DMS79 (cell line): ENCODE measurements around the gene NUDT3.
A peak's percentile ranks its signal among the peaks of the same experiment; 100 is the strongest.
"Not testable (repeated sequence)": the region's sequence is repeated elsewhere in the genome, so short reads cannot be mapped to it uniquely, and the experiment has no call there.

Experiments used
- DNase-seq: peaks from one replicate; lab custom pipeline; 2025; lab: John Stamatoyannopoulos, UW

The NUDT3 gene

DNA sequence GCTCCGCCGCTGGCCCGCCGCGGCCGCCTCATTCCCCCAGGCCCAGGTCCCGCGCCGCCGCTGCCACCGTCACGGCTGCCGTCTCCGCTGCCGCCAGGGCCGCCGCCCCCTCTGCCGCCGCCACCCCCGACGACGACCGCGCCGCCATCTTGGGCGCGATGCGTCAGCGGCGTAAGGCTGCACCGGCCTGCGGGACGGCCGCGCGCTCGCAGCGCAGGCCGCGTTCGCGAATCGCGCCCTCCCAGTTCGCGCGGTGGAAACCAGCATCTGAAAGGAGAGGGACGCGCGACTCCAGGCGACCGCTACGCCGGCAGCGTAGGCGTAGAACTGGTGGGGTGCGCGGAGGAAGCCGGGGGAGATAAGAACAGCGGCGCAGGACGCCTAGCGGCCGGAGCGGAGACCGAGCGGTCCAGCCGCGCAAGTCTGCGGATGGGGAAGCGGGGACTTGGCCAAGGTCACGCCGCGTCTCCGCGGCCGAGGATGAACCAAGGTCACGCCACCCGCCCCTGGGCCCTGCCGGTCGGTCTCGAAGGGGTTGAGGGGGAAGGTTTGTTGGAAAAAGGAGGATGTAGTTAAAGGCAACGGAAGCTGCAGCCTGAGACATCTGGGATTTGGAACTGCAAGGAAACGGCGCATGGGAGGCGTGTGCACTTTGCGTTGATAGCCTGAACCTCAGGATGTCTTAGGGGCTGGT is at the start of gene NUDT3:
Gene NUDT3 (minus strand): TSS at position 173 of the 694 bp plus-strand sequence. CDS start 307 bp downstream, outside the sequence.
- peak; percentile 89 for DNase-seq

DNA sequence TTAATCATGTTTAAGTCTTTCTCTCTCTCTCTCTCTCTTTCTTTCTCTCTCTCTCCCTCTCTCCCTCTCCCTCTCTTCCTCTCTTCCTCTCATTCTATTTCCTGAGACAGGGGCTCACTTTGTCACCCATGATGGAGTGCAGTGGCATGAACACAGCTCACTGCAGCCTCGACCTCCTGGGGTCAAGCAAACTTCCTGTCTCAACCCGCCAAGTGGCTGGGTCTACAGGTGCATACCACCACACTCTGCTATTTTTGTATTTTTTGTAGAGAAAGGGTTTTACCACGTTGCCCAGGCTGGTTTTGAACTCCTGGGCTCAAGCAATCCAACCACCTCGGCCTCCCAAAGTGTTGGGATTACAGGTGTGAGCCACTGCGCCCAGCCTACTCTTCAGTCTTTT is 49.1 kb upstream of the NUDT3 start:
- DNase-seq: no peak

DNA sequence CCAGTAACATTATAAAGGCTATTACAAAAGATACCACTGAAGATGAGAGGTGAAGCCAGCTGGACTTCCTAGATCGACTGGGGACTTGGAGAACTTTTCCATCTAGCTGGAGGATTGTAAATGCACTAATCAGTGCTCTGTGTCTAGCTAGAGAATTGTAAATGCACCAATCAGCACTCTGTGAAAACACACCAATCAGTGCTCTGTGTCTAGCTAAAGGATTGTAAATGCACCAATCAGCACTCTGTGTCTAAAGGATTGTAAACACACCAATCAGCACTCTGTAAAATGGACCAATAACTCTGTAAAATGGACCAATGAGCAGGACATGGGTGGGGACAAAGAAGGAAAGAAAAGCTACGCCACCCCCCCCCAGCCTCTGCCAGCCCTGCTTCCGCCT is 47.0 kb upstream of the NUDT3 start:
- DNase-seq: no peak

DNA sequence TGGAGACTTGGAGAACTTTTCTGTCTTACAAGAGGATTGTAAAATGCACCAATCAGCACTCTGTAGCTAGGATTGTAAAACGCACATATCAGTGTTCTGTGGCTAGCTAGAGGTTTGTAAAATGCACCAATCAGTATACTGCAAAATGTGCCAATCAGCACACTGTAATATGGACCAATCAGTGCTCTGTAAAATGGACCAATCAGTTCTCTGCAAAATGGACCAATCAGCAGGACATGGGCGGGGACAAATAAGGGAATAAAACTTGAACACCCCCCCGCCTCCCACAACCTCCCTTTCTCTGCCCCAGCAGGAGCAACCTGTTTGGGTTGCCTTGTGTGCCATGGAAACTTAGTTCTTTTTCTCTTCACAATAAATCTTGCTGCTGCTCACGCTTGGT is 46.2 kb upstream of the NUDT3 start:
- no peak for DNase-seq

DNA sequence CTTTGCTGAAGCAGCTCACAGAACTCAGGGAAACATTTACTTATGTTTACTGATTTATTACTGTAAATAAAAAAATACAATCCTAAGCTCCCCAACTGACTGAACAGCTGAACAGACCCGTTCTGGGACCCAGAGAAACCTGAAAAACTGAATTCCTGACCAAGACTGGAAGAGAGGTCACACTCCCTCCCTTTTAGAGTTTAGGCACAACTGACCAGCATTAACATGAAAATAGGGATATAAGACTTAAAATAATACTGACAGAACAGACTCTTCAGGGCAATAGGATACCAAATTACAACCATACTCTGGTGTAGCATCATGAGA is 45.1 kb upstream of the NUDT3 start:
- DNase-seq: no peak

DNA sequence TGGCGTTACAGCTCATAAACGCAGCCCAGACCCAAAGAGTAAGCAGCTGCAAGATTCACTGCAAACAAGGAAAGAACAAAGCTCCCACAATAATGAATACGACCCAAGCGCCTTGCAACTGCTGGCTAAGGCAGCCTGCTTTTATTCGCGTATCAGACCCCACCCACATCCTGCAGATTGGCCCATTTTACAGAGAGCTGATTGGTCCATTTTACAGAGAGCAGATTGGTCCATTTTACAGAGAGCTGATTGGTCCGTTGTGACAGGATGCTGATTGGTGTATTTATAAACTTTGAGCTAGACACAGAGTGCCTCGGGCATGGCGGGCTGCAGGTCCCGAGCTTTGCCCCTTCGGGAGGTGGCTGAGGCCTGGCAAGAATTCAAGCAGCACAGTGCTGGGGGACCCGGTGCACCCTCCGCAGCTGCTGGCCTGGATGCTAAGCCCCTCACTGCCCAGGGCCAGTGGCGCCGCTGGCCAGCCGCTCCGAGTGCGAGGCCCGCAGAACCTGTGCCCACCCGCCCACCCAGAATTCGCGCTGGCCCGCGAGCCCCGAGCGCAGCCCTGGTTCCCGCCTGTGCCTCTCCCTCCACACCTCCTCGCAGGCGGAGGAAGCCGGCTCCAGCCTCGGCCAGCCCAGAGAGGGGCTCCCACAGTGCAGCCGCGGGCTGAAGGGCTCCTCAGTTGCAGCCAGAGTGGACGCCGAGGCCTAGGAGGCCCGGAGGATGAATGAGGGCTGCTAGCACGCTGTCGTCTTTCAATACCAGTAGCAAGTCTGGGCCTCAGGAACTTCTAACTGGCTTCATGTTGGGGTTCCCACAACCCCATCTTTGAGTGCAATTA is 44.6 kb upstream of the NUDT3 start:
- DNase-seq: no peak

DNA sequence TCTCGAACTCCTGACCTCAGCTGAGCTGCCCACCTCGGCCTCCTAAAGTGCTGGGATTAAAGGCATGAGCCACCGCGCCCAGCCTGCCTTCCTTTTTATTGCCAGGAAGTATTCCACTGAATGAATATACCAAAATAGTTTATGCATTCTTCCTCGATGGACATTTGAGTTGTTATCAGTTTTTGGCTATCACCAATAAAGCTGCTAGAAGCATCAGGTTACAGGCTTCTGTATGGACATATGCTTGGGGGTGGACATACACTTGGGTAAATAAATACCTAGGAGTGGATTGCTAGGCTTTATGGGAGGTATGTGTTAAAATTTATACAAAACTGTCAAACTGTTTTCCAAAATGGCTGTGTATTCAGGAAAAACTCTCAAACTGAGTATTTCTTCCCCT is 43.4 kb upstream of the NUDT3 start:
- no peak for DNase-seq

DNA sequence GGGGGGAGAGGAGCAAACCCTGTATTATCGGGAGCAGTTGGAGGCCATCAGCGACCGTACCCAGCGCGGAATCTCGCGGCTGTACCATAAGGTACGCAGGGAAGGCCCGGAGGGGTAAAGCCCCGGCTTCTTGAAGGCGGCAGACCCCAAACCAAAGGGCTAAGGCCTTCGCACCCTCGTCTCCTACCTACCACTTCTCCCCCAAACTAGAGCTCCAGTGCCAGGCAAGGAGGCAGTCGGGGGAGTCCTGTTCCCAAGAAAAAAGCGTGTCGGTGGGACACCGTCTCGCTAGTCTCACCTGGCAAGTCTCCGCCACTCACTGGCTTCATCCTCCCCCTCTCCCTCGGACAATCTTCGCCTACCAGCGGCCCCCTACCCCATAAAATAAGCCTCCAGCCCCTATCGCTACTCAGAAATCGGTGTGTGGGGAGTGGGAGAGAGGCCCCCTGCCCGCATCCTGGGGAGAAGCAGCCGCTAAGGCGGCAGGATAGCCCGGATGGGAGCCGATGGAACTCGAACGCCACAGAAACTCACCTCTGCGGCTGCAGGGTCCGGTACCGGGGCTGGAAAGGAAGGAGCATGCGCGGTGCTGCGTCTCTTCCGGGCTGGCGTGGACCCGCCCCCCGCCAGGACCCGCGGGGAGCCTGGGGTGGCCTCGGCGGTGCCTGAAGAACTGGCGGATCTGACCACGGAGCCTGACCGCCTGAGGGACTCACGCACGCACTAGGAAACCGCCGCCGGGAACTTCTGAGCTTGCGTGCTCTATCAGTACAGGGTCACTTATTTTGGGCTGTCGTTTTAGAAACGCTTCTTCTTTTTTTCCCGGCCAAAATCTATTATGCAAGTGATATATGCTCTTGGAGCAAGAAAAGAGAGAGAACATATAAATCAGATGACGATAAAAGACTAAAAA is 33.3 kb upstream of the NUDT3 start, which contains the start of gene RPS10:
Gene RPS10 (minus strand): TSS at position 572 of the 913 bp plus-strand sequence. CDS start 848 bp downstream, outside the sequence.
- DNase-seq: peak; percentile 72

DNA sequence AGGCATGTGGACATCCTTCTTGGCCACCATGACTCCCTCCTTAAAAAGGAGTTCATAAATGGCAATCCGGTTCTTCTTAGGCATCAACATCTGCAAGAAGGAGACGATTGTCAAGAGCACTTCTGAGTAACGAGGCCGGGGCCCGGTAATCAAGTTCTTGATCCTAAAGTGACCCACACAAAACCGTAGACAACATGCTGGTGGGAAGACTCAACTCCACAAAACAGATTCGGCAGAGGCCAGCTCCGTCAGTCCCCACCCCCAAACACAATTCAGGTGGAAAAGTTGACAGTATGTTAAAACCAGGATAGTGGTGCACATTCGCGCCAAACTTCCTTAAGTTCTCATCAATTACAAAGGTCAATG is 32.6 kb upstream of the NUDT3 start:
- no peak for DNase-seq

DNA sequence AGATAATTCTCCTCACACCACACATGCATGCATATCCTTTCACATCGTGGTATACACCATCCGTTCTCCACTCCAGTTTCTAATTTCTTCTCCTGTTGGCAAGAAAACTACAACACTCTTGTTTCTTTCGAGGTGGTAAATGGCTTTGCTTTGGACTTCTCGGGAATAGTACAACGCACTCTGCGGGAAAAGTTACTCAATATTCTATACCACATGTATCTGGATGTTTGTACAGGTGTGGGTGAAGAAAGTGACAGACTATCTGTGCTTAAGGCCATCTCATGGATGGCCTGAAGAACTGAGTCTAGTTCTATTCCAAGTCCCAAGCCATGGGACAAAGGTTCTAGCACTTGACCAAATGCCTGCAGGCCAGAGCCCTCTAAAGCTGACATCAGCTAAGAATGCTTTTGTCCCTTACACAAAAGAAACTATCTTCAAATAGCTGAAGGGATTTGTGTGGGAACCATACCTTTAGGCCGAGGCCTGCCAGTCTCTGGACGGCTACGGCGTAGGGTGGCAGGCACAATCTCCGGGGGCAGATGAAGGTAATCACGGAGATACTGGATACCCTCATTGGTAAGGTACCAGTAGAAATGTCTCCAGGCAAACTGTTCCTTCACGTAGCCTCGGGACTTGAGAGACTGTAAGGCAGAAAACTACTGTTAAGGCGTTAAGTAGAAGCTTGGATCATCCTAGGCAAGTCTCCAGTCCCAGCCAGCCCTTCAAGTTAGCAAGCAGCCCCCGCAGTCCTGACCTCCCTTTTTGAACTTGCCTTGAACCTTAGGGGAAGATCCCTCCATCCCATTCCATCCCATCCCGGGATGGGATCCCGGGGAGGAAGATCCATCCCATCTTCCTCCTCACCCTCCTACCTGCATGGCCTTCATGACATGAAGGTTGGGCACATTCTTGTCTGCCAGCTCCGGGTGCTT is 32.0 kb upstream of the NUDT3 start:
- no peak for DNase-seq

DNA sequence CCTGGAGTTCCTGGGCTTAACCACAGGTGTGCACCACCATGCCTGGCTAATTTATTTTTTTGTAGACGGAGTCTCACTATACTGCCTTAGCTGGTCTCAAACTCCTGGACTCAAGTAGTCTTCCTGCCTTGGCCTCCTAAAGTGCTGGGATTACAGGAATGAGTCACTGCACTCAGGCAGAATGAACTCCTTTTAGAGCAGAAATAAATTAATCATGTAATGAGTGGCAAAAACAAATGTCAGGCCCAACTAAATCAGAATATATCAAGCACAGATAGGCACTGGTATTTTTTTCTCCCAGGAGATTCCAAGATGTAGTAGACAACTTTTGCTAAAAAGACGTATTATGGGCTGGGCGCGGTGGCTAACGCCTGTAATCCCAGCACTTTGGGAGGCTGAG is 30.8 kb upstream of the NUDT3 start:
- DNase-seq: no peak

DNA sequence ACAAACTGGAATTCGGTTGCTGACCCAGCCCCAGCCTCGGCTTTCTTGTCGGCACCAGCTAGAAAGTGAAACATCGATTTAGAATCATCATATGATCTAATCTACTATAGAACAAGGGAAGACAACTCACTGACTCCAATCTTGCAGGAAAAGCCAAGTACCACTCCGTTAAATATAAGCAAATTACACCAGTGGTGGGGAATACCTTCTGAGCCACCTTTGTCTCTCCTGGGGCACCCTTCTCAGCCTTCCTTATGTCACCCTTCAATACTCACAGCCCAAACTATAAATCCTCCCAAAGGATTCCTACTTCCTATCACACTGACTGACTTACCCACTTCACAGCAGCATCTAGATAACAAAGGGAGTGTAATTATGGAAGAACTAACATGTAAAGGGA is 25.9 kb upstream of the NUDT3 start:
- DNase-seq: no peak

DNA sequence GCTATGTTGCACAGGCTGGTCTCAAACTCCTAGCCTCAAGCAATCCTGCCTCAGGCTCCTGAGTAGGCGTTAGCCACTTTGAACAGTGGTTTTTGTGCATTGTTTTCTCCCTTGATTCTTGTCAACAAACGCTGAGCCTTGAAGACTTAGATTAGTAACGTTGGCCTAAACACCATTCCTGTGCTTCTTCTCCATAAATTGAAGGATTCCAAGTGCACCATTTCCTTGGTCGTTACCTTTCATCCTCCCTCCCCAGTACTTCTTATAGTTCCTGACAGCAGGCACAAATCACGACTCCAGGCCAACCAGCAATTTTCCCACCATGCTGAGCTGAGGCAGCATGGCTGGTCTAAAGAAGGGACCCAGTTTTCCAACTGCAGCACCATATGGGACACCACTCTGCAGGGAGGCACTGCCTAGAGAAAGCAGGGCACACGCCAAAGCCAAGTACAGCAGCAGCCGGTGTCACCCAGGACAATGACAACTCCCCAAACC is 24.5 kb upstream of the NUDT3 start:
- DNase-seq: no peak

DNA sequence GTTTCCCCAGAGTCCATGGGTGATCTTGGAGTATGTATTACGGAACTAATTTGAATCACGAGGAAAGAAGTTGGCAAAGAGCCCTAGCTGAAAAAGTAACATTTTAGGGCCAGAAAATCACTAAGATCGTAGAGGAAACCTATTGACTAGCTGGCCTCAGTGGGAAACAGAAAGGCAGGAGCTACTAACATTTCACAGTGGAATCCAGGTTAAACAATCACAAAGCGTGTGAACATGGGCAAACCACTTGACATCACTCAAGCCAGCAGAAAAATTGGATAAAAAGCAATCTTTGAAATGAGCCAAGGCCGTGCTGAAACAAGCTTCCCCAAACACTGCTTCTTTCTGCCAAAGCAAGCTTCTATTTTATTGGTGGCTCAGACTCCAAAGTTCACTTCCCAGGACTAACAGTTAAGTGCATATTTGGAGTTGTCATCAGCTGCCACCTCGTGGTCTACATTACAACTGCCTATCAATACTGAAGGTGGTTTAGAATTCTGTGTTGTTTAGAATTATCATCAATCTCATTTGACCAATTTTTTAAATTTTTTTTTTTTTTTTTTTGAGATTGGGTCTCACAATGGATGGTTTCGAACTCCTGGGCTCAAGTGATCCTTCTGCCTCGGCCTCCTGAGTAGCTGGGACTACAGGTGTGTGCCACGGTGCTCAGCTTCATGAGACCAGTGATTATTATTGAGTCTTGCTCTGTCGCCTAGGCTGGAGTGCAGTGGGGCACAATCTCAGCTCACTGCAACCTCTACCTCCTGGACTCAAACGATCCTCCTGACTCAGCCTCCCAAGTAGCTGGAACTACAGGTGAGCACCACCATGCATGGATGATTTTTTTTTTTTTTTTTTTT is 22.8 kb upstream of the NUDT3 start:
- no peak for DNase-seq

DNA sequence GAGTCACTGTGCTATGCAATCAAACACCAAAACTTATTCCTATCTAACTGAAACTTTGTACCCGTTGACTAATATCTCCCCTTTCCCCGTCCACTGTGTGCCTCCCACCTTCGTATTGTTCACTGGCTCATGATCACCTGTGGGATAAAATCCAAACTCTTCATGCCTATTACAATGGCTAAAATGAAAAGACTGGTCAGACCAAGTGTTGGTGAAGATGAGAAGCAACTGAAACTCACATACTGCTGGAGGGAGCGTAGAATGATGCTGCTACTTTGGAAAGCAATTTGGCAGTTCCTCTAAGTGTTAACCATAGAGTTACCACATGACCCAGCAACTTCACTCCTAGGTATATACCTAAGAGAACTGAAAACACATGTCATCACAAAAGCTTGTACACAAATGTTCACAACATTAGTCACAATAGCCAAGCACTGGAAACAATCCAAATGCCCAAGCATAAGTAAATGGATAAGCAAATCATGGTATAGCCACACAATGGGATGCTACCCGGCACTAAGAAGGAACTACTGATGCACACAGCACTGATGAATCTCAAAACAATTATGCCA is 20.3 kb upstream of the NUDT3 start:
- DNase-seq: no peak

DNA sequence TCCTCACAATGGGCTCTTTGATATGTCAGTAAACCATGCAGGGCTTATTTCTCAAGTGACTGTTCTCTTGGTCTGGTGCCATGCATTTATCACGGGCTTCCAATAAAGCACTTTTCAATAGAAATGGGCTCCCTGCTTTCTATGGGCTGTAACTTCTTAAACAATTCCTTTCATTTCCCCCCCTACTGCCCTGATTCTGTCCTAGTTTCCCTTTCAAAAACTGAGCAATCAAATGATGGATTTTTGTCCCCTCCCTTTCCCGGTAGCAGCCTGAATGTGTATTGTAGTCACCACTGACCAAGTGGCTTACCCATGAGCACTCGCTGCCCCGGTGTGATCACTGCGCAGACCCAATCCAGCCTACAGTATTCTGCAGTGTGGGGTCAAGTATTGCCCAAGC is 19.5 kb upstream of the NUDT3 start:
- DNase-seq: no peak

DNA sequence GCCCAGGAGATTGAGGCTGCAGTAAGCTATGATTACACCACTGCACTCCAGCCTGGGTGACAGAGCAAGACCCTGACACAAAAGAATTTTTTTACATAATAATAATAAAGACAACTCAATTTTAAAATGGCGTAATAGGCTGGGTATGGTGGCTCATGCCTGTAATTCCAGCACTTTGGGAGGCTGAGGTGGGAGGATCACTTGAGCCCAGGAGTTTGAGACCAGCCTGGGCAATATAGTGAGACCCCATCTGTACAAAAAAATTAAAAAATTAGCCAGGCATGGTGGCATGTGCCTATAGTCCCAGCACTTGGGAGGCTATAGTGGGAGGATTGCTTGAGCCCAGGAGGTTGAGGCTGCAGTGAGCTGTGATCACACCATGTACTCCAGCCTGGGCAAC is 15.4 kb upstream of the NUDT3 start:
- DNase-seq: not testable (repeated sequence)

DNA sequence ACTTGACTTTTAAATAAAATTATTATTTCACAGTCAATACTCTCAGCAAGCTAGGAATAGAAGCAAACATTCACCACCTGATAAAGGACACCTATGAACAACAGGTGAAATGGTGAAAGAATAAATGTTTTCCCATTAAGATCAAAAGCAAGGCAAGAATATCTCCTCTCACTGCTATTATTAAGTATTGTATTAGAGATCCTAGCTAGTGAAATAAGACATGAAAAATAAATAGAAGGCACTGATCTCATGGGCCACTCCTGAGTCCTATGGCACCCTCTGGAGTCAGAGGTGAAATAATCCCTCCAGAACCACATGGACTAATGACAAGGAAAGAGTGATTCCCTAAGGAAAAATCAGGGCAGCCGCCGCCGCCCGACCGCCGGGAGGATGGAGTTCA is 4.0 kb upstream of the NUDT3 start:
- no peak for DNase-seq

DNA sequence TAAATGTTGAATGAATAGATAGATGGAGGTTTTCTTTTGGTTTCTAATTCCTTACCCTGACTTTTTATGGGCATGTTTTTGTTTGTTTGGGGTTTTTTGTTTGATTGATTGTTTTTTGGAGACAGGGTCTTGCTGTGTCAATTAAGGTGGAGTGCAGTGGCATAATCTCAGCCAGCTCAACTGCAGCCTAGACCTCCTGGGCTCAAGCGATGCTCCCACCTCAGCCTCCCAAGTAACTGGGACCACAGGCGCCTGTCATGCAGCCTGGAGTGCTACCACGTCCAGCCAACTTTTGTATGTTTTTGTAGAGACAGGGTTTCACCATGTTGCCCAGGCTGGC is 1.5 kb upstream of the NUDT3 start:
- no peak for DNase-seq
